Tibial nerve (tissue), 3 donors: ENCODE results near the gene DNM3.

ENCODE experiments used
- POLR2A ChIP-seq, 2 donors: fragments of 450-650 bp; IDR thresholded peaks; one replicate each; pipeline ENCODE4 v1.6.1; 2017; ENCODE audit warnings: antibody characterized with exemption in 2 of 2, mild to moderate bottlenecking in 2 of 2, moderate library complexity in 2 of 2
- TF ChIP-seq, protein P1 (sequence below), 5 experiments: fragments of 200-600 bp in 3 of 5; fragments of 450-650 bp in 2 of 5; sonication (generic) in 3 of 5; IDR thresholded peaks; one replicate each; pipeline ENCODE4 v1.5.1; 2016 to 2019; ENCODE audit warnings: antibody characterized with exemption in 5 of 5, mild to moderate bottlenecking in 3 of 5, moderate library complexity in 2 of 5

DNA sequence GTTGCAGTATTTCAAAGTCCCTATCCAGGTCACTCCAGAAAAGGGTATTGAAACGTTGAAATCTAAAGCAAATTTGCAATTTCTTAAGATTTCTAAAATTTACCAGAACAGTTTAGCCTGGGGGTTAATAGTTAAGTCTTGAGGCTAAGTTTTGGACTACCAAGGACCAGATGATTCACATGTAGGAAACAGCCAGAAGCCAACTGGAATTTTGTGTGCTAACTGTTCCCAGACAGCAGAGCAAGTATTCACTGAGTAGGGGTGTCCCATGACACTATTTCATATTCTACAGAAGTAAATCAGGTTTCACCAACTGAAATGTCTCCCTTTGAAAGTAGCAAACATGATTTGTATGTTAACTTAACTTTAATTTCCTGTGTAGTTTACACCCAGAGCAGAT, 567.7 kb downstream of the DNM3 start:
- no peak for TF ChIP-seq POLR2A (IDR thresholded peaks at IDR 0.05)
- TF ChIP-seq, protein P1, sequence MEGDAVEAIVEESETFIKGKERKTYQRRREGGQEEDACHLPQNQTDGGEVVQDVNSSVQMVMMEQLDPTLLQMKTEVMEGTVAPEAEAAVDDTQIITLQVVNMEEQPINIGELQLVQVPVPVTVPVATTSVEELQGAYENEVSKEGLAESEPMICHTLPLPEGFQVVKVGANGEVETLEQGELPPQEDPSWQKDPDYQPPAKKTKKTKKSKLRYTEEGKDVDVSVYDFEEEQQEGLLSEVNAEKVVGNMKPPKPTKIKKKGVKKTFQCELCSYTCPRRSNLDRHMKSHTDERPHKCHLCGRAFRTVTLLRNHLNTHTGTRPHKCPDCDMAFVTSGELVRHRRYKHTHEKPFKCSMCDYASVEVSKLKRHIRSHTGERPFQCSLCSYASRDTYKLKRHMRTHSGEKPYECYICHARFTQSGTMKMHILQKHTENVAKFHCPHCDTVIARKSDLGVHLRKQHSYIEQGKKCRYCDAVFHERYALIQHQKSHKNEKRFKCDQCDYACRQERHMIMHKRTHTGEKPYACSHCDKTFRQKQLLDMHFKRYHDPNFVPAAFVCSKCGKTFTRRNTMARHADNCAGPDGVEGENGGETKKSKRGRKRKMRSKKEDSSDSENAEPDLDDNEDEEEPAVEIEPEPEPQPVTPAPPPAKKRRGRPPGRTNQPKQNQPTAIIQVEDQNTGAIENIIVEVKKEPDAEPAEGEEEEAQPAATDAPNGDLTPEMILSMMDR (IDR thresholded peaks at IDR 0.05): no peak
